B cell (primary cell): Measurements from ENCODE around the gene GTF2IRD1. TPM values are rescaled to one million over a fixed set of nuclear protein-coding genes. Genes with fewer than 3 reads are reported as not detected.

ENCODE experiments used
- ATAC-seq: fragments of 200-7000 bp; cut with Tn5 transposase; one replicate; pipeline ENCODE4 v1.10.0; 2021; ENCODE audit warnings: low read depth, mild to moderate bottlenecking, moderate number of reproducible peaks, moderate library complexity
- CTCF ChIA-PET: fragments of 350-600 bp; sonication (Branson Sonifier 250); formaldehyde crosslinking; loops from one replicate; lab custom pipeline; 2021; ENCODE audit warnings: antibody characterized with exemption, inconsistent platforms; lab: Charles Lee
- POLR2A ChIA-PET: fragments of 350-600 bp; sonication (Branson Sonifier 250); formaldehyde crosslinking; loops from one replicate; lab custom pipeline; 2021; ENCODE audit warnings: antibody characterized with exemption; lab: Charles Lee
- DNase-seq: peaks from one replicate; pipeline ENCODE4 v3.0.0; 2013
- H2AFZ ChIP-seq: 2 replicates; pipeline ENCODE4 v1.6.1; 2012; ENCODE audit warnings: mild to moderate bottlenecking, low read depth, low read length; ENCODE audit not compliant: insufficient read depth, poor library complexity, severe bottlenecking
- H3K27ac ChIP-seq, 2 donors: 1 replicate in 1 of 2; 2 replicates in 1 of 2; pipeline ENCODE4 v1.5.1; 2012 to 2013; ENCODE audit warnings: low read length in 2 of 2, mild to moderate bottlenecking in 2 of 2, moderate library complexity in 1 of 2
- H3K27me3 ChIP-seq, 4 experiments: fragments of 200-600 bp in 1 of 4; sonication (generic) in 1 of 4; replicated peaks in 1 of 4; 1 replicate in 2 of 4; 2 replicates in 2 of 4; pipeline versions ENCODE4 v1.6.1 to v1.7.0; 2013 to 2016; ENCODE audit warnings: low read length in 3 of 4, mild to moderate bottlenecking in 2 of 4, mixed read lengths in 1 of 4, moderate library complexity in 1 of 4; ENCODE audit not compliant: insufficient read depth in 4 of 4, control insufficient read depth in 3 of 4; ENCODE audit errors: control extremely low read depth in 1 of 4
- H3K36me3 ChIP-seq, 2 experiments: replicated peaks in 1 of 2; 1 replicate in 1 of 2; 2 replicates in 1 of 2; pipeline versions ENCODE4 v1.6.1 to v1.7.1; 2013; ENCODE audit warnings: low read length in 1 of 2; ENCODE audit not compliant: insufficient read depth in 2 of 2, control insufficient read depth in 1 of 2; ENCODE audit errors: control extremely low read depth in 1 of 2, extremely low read depth in 1 of 2
- H3K4me1 ChIP-seq, 2 donors: fragments of 200-600 bp in 1 of 2; sonication (generic) in 1 of 2; 1 replicate in 1 of 2; 2 replicates in 1 of 2; pipeline versions ENCODE4 v1.5.1 to v1.6.1; 2013 to 2017; ENCODE audit warnings: low read length in 2 of 2; ENCODE audit not compliant: control insufficient read depth in 2 of 2, insufficient read depth in 2 of 2
- H3K4me2 ChIP-seq: replicated peaks from 2 replicates; pipeline ENCODE3; 2012; ENCODE audit warnings: mild to moderate bottlenecking, low read depth, low read length; ENCODE audit not compliant: poor library complexity, severe bottlenecking
- H3K4me3 ChIP-seq, 5 experiments: fragments of 200-600 bp in 1 of 5; sonication (generic) in 1 of 5; 1 replicate in 3 of 5; 2 replicates in 2 of 5; pipeline versions ENCODE4 v1.5.1 to v1.7.0; 2011 to 2016; ENCODE audit warnings: low read length in 4 of 5, mild to moderate bottlenecking in 4 of 5, low read depth in 2 of 5, control low read depth in 1 of 5, moderate library complexity in 1 of 5; ENCODE audit not compliant: insufficient read depth in 1 of 5; ENCODE audit errors: control extremely low read depth in 1 of 5, extremely low read depth in 1 of 5
- H3K79me2 ChIP-seq: fragments of 200-600 bp; sonication (generic); one replicate; pipeline ENCODE4 v1.6.0; 2016; ENCODE audit warnings: low read length; ENCODE audit not compliant: control insufficient read depth, insufficient read depth
- H3K9ac ChIP-seq: fragments of 200-600 bp; sonication (generic); 2 replicates; pipeline ENCODE4 v1.6.1; 2017; ENCODE audit warnings: mild to moderate bottlenecking, low read length, moderate library complexity
- H3K9me3 ChIP-seq, 3 donors: one replicate each; pipeline versions ENCODE4 v1.6.1 to v1.7.1; 2013; ENCODE audit warnings: low read length in 2 of 3; ENCODE audit not compliant: control insufficient read depth in 2 of 3, insufficient read depth in 1 of 3; ENCODE audit errors: control extremely low read depth in 1 of 3
- H4K20me1 ChIP-seq: 2 replicates; pipeline ENCODE4 v1.6.0; 2012; ENCODE audit warnings: mild to moderate bottlenecking, low read length; ENCODE audit not compliant: insufficient read depth, control insufficient read depth, poor library complexity, severe bottlenecking
- H3K27ac Mint-ChIP-seq: one replicate; pipeline ENCODE4 v1.8.0; 2021; ENCODE audit warnings: mixed read lengths
- H3K27me3 Mint-ChIP-seq: one replicate; pipeline ENCODE4 v1.8.0; 2021; ENCODE audit warnings: mixed read lengths
- H3K4me1 Mint-ChIP-seq: one replicate; pipeline ENCODE4 v1.8.0; 2021; ENCODE audit warnings: mixed read lengths
- H3K4me3 Mint-ChIP-seq: one replicate; pipeline ENCODE4 v1.8.0; 2021; ENCODE audit warnings: mixed read lengths
- H3K9me3 Mint-ChIP-seq: one replicate; pipeline ENCODE4 v1.8.0; 2022; ENCODE audit warnings: mixed read lengths; ENCODE audit not compliant: insufficient read depth
- EZH2 ChIP-seq: IDR thresholded peaks from 2 replicates; pipeline ENCODE4 v1.6.1; 2012; ENCODE audit warnings: borderline replicate concordance, low read depth, mild to moderate bottlenecking, moderate library complexity, low read length; ENCODE audit not compliant: insufficient read depth, poor library complexity, severe bottlenecking
- WGBS: methylation state at CpG from one replicate; pipeline ENCODE4 v1.1.5; 2013; ENCODE audit warnings: missing lambda C conversion rate; ENCODE audit not compliant: insufficient coverage; 5-methylcytosine and 5-hydroxymethylcytosine counted together
- intact Hi-C: fragments of 100-400 bp; cut with micrococcal nuclease; formaldehyde crosslinking; loops from one replicate; pipeline ENCODE4 v1.10.0; 2022
- polyA plus RNA-seq: library from polyadenylated mRNA; depleted of rRNA; stranded (reverse); fragments of >200 nt; gene quantifications from 2 replicates; pipeline ENCODE4 v1.2.3, GENCODE V29; 2012
- total RNA-seq, 2 donors: library from RNA; stranded (reverse); fragments of 120-200 nt in 1 of 2; gene quantifications; 1 replicate in 1 of 2; 2 replicates in 1 of 2; pipeline versions ENCODE4 v1.2.3 to v1.2.4, GENCODE V29; 2013 to 2022
- TF ChIP-seq, protein P1 (sequence below): fragments of 200-600 bp; IDR thresholded peaks from one replicate; pipeline ENCODE4 v1.8.0; 2022; ENCODE audit warnings: antibody characterized with exemption, mild to moderate bottlenecking

Gene GTF2IRD1
- total and polyA plus RNA-seq, 2 donors (not counting 1 experiment from before 2014, with no cell fraction given): 0.45 to 2.2 TPM

DNA sequence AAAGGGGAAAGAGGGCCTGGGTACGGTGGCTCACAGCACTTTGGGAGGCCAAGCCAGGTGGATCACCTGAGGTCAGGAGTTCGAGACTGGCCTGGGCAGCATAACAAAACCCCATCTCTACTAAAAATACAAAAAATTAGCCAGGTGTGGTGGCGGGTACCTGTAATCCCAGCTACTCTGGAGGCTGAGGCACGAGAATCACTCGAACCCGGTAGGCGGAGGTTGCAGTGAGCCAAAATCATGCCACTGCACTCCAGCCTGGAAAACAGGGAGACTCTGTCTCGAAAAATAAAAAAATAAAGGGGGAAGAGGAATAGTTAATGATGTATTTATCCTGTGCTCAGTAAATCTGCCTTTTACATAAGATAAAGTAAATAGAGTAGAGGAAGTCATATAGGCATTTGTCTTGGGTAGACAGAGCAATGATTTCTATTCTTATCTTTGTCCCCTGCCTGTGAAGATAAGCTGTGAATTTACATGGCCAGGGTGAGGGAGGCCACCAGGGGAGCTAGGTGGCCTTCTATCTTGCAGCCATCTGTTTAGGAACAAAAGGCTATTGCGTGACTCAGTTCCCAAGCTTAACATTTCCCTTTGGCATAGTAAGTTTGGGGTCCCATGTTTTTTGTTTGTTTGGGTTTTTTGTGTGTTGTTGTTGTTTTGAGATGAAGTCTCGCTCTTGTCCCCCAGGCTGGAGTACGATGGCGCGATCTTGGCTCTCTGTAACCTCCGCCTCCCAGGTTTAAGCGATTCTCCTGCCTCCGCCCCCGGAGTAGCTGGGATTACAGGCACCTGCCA lies 130.7 kb downstream of the GTF2IRD1 start:
- H3K4me1 ChIP-seq: peaks cover 6 to 11% of the 10 kb centered on the region in 2 donors
- no peaks in the 10 kb centered on the region for H3K36me3 ChIP-seq
- POLR2A ChIA-PET: interaction anchor here (0.6 kb wide), 2 partner anchors 78 to 120 kb away, joined by 6 to 9 read pairs; no protein-coding TSS in a partner anchor
- H2AFZ ChIP-seq: no peak overlapping the region
- TF ChIP-seq, protein P1, sequence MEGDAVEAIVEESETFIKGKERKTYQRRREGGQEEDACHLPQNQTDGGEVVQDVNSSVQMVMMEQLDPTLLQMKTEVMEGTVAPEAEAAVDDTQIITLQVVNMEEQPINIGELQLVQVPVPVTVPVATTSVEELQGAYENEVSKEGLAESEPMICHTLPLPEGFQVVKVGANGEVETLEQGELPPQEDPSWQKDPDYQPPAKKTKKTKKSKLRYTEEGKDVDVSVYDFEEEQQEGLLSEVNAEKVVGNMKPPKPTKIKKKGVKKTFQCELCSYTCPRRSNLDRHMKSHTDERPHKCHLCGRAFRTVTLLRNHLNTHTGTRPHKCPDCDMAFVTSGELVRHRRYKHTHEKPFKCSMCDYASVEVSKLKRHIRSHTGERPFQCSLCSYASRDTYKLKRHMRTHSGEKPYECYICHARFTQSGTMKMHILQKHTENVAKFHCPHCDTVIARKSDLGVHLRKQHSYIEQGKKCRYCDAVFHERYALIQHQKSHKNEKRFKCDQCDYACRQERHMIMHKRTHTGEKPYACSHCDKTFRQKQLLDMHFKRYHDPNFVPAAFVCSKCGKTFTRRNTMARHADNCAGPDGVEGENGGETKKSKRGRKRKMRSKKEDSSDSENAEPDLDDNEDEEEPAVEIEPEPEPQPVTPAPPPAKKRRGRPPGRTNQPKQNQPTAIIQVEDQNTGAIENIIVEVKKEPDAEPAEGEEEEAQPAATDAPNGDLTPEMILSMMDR: no peak
- no peak for TF ChIP-seq EZH2
- no peak overlapping the region for H3K4me3 ChIP-seq
- 99% methylated on average over 12 of the region's 17 CpGs for WGBS
- no peaks in the 10 kb centered on the region for H3K9me3 Mint-ChIP-seq
- H3K27me3 ChIP-seq: no peaks in the 10 kb centered on the region
- H3K79me2 ChIP-seq: no peaks in the 10 kb centered on the region
- H3K27ac ChIP-seq: no peak overlapping the region
- DNase-seq: no peak
- H3K4me3 Mint-ChIP-seq: no peak overlapping the region
- no peaks in the 10 kb centered on the region for H3K9me3 ChIP-seq
- H4K20me1 ChIP-seq: no peaks in the 10 kb centered on the region
- no peak overlapping the region for H3K27ac Mint-ChIP-seq
- no peak overlapping the region for H3K9ac ChIP-seq
- CTCF ChIA-PET: no interaction called here
- ATAC-seq: no peak
- H3K4me1 Mint-ChIP-seq: peaks cover 14% of the 10 kb centered on the region
- H3K4me2 ChIP-seq: no peak overlapping the region
- intact Hi-C loops: no loop called here
- no peaks in the 10 kb centered on the region for H3K27me3 Mint-ChIP-seq

GRCh38 chr7:74585844-74586243 lies 132.1 kb downstream of the GTF2IRD1 start:
- Histone ChIP-seq H3K4me2 (no peak overlapping the region), H3K9me3 (no peaks in the 10 kb centered on the region), H4K20me1 (no peaks in the 10 kb centered on the region), H2AFZ (no peak overlapping the region), H3K79me2 (no peaks in the 10 kb centered on the region), H3K9ac (no peak overlapping the region), H3K27ac (no peak overlapping the region), H3K36me3 (no peaks in the 10 kb centered on the region), H3K27me3 (no peaks in the 10 kb centered on the region), H3K4me1 (peaks cover 6 to 11% of the 10 kb centered on the region in 2 donors), H3K4me3 (no peak overlapping the region)
- ChIA-PET CTCF (no interaction called here), POLR2A (no interaction called here)
- no peak overlapping the region for H3K4me3 Mint-ChIP-seq
- peaks cover 14% of the 10 kb centered on the region for H3K4me1 Mint-ChIP-seq
- no peaks in the 10 kb centered on the region for H3K27me3 Mint-ChIP-seq
- DNase-seq (no peak), ATAC-seq (no peak)
- intact Hi-C loops: no loop called here
- H3K27ac Mint-ChIP-seq: no peak overlapping the region
- no peak for TF ChIP-seq EZH2
- TF ChIP-seq, protein P1: no peak
- H3K9me3 Mint-ChIP-seq: no peaks in the 10 kb centered on the region
